Ovary (tissue), 3 donors: Measurements from ENCODE around the gene FADD.

Experiments
- EP300 ChIP-seq: sonication (generic); formaldehyde crosslinking; IDR thresholded peaks from one replicate; pipeline ENCODE4 v1.6.1; 2017; ENCODE audit warnings: antibody characterized with exemption
- POLR2A ChIP-seq: fragments of 450-650 bp; IDR thresholded peaks from one replicate; pipeline ENCODE4 v1.6.1; 2017; ENCODE audit warnings: antibody characterized with exemption, mild to moderate bottlenecking, moderate library complexity
- TF ChIP-seq, protein P1 (sequence below), 3 donors: fragments of 450-650 bp in 2 of 3; fragments of 200-600 bp in 1 of 3; IDR thresholded peaks; one replicate each; pipeline versions ENCODE4 v1.5.1 to v1.8.0; 2016 to 2022; ENCODE audit warnings: antibody characterized with exemption in 3 of 3, mild to moderate bottlenecking in 1 of 3
- donor health status: DM: no; HTN: no; CAD: no.

DNA sequence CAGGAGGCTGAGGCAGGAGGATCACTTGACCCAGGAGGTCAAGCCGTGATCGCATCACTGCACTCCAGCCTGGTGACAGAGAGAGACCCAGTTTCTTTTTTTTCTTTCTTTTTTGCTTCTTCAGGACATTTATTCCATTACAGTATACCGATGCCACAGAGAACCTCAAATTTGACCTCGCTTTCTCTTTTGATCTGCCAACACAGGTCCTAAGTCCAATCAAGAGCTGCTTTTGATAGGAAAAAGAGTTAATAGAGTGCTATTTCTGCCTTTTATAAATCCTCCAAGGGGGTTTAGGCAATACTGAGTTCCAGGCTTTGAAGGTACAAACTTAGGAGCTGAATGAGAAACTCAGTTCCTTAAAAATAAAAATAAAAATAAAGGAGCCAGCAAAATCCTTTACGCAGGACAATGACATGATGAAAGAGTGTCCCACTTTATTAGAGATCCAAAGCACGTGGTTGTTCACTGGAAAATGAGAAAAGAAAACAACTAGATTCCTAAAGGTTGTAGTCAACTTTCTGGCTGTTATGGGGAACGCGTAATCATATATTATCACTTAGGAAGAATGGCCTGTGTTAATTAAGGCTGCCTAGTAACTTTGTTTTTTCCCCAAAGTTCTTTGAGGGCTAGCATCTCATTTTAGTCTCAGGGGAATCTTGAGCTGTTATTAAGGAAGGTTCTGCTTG lies 27.2 kb downstream of the FADD start:
- TF ChIP-seq, protein P1, sequence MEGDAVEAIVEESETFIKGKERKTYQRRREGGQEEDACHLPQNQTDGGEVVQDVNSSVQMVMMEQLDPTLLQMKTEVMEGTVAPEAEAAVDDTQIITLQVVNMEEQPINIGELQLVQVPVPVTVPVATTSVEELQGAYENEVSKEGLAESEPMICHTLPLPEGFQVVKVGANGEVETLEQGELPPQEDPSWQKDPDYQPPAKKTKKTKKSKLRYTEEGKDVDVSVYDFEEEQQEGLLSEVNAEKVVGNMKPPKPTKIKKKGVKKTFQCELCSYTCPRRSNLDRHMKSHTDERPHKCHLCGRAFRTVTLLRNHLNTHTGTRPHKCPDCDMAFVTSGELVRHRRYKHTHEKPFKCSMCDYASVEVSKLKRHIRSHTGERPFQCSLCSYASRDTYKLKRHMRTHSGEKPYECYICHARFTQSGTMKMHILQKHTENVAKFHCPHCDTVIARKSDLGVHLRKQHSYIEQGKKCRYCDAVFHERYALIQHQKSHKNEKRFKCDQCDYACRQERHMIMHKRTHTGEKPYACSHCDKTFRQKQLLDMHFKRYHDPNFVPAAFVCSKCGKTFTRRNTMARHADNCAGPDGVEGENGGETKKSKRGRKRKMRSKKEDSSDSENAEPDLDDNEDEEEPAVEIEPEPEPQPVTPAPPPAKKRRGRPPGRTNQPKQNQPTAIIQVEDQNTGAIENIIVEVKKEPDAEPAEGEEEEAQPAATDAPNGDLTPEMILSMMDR (IDR thresholded peaks at IDR 0.05) = no peak
- TF ChIP-seq EP300 = no peak
- TF ChIP-seq POLR2A = no peak
